ENCODE measurements around the gene ADCY2.

The ADCY2 gene

DNA sequence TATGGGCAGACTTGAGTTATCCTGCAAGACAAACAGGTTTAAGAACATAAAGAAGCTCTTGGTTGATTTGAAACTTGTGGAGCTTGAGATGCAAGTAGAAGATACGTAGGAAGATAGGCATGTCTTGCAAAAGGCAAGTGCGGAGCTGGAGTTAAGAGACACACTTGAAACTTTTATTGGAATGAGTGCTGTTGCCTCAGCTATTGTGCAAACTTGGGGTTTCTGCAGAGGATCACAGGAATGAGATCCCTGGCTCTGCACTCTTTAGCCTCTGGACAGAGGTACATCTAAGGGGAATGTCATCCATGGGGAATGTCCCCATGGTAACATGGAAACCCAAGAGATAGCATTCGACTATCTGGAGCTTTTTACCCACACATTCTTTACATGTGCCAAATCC, 121.1 kb downstream of the ADCY2 start:
- DNase-seq = no peak

DNA sequence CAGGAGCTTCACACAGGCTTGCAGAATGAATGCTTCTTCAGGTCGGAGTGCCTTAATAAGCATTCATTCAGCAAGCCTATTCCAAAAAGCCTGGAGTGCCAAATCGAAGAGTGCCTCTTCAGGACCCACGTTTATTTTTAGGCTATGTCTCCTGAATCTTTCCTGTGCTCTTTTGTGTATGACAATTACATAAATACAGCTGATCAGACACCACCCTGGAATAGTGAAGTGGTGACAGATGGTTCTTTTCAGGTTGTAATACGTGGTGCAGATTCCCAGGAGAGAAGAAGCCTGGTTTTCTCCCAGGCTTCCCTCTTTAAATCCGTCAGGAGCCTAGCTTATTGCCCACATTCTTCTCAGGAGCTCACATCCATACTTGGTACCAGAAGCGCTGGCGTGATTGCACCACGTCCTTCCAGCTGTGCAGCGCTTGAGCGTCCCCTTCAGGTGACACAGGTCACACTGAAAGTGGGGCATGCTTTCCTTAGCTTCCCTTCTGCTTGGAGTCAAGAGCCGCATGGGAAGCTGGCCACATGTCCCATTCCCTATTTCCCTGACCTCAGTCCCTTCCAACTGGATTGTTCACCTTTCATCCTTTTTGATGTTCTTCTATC, 123.1 kb downstream of the ADCY2 start:
- DNase-seq = peak; percentile 37

DNA sequence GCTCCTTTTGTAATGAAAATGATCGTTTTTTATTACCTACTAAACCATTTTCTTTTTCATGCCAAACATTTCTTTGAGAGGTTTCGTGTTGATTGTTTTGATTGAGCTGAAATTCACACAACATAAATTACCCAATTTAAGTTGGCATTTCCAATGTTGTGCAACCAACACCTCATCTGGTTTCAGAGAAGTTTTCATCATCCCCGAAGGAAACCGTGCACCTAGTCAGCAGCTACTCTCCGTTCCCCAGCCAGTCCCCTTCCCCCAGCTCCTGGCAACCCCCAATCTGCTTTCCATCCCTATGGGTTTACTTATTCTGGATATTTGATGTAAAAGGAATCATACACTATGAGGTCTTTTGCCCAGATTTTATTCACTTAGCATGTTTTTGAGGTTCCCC, 123.6 kb downstream of the ADCY2 start:
- no peak for DNase-seq

DNA sequence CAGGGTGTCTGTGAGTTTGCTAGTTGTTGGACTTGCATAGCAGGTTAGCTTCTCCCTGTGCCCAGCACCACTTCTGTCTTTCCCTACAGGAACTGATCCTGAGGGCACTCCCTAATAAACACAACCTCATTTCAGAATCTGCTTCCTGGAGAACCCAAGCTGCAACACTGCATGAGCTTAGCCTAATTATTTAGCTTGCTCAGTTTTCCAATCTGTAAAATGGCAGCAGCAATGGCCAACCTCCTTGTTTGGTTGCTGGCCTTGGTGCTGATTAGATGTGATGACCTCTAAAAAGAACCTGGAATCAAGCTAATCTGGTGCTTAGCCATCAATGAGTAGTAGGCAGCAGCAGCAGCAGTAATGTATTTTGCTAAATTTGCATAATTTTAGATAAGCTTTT, 133.9 kb downstream of the ADCY2 start:
- no peak for DNase-seq

DNA sequence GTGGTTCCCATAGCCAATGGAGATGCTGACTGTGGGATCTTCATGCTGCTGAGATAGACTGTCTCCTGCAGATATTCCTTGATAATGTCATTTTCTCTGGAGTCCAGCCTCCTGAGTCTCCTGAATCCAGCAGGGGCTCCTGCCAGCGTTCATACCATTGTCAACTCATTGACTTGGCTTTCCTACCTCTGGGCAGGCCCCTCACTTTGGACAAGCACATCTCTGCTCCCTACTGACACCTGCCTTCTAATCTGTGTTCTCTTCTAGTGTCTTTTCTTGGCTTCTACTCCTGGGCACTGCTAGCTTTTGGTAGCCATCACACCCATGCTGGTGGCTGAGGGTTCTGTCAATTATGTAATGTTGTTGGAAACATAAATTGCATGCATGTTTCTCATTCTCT, 138.0 kb downstream of the ADCY2 start:
- no peak for DNase-seq

DNA sequence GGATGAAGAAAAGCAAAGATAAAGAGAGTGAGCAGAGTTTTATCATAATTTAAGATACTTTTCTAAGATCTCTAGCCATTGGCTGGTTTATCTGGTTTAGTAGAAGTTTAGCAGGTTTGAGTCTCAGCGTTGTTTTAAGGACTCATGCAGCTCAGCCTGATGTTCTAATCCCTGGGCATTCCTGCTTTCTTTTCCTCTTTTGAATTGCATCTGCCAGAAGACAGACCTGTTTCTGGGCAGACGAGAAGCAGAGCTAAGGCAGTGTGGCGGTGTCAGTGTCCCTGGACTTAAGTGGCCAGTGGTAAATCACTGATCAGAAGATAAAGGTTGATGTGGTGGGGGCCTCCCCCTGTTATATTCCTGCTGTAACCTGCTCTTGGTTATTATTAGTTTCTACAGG, 138.6 kb downstream of the ADCY2 start:
- no peak for DNase-seq

DNA sequence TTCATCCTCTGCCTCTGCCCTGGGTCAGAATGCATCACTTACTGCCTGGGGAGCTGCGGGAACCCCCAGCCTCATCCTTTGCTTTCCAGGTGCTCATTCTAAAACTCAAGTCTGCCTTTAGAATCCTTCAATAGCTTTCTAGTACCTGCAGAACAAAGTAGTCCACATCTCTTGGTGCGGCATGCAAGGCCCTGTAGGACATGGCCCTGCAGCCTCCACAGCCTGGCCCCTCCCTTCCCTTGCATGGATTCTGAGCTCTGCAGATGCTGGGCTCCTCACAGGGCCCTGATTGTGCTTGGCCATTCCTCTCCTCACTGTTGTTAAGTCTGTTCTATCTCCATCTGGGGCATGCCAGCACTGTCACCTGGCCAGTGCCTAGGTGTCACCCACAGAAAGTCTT, 141.6 kb downstream of the ADCY2 start:
- no peak for DNase-seq

DNA sequence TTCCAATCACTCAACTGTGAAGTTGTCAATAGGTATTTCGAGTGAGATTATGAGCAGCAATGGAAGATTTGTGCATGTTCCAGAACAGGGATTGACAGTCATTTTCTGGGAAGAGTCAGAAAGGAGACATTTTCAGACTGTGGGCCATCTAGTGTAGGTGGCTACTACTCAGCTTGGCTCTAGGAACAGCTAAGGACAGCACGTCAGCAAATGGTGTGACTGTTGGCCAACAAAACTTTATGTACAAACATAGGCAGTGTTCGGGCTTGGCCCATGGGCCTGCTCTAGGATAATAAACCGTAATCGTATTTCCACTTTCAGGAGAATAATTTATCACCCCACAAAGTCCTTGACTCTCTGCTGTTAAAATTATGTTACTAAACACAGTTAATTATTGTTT, 143.6 kb downstream of the ADCY2 start:
- no peak for DNase-seq

DNA sequence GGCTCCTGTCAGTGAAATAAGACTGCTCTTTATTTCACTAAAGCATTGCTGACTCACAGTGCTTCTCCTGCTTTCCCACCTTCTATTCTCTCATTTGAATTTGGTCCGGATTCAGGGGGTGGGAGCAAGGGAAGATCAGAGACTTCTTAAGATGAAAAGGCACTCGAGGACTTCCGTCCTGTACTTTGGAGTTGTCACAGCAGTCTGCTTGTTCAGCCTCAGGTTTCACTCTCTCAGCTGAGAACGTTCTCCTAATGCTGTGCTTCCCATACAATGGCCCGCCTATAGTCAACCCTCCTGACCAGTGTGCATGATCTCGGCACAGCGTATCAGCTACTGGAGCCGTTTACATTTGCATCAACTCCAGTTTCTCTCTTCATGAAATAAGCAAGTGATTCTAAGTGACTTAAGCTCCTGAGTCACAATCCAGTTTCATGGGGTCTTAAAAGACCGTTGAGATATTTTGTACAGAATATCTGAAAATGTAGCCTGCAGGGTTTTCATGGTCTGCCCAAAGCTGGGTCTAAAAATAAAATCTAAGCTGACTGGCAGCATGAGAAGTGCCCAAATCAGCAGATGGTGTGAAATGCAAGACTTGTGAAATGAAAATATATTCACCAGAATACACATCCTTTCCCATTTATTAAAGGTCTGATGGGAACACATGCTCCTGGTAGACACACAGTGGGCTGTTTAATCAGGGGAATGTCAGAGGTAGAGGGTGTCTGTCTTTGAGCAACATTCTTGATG, 145.0 kb downstream of the ADCY2 start:
- peak; percentile 68 for DNase-seq

DNA sequence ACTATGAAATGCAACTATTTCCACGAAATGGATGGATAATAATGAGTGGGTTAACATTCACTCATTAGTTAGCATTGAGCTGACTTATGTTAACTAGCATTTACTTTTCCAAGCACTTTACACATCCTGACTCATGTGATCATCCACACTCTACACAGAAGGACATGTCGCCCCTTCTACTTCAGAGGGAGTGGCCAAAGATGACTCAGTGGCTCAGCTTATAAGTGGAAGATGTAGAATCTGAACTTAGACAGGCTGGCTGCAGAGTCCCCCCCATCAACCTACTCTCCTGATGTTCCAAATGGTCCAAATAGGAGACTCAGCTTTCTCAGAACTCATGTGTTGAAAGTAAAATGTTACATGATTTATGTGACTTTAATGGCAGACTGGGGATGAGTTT, 146.0 kb downstream of the ADCY2 start:
- no peak for DNase-seq

DNA sequence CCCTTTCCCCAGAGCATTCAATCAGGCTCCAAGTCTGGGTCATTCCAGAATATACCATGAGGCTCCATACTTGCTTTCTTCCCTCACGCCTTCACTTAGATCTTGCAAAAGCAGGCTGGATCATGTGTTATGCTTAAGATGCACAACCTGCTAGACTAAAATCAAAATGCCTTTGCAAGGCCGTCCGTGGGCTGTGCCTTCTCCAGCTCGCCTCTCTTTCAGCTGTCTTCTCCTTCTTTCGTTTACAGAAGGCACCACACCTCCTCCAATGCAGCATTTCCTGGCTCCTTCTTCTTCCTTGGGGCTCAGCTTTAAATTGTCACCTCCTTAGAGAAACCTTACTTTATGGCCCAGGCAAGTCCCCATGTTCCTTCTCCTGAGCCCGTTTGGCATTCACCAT, 150.6 kb downstream of the ADCY2 start:
- DNase-seq = no peak

DNA sequence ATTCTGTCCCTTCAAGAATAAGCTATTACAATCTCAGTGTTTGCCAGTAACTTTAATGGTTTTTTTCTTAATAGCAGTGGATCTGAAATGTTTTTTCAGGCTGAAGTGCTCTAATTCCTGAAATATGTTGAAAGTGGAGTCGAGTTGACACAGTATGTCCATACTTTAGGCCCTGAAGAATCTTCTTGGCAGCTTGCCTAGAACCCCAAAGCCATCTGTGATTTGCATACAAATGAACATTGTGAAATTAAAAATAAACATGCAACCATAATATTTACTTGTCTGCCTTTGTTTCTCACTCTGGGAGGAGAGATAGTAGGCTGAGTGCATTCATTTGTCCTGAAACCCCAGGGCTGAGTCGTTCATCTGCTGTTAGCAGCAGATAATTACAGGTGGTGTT, 152.7 kb downstream of the ADCY2 start:
- no peak for DNase-seq

DNA sequence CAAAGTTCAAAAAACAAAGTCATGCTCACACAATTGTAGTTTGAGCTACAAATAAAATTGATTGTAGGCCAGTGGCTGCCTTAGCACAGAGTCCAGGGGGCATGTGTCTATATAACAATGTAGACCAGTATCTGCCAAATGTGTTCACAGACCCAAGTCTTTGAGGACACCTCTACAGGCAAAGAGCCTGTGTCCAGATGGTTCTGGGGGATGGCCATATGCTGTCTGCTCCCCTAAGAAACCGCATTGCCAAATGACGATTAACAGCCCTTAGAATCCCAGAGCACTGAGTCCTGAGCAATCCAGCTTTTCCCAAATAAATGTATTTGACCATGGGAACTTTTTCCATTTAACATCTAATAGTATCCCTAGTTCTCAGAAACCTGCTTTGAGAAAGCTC, 169.6 kb downstream of the ADCY2 start:
- no peak for DNase-seq

DNA sequence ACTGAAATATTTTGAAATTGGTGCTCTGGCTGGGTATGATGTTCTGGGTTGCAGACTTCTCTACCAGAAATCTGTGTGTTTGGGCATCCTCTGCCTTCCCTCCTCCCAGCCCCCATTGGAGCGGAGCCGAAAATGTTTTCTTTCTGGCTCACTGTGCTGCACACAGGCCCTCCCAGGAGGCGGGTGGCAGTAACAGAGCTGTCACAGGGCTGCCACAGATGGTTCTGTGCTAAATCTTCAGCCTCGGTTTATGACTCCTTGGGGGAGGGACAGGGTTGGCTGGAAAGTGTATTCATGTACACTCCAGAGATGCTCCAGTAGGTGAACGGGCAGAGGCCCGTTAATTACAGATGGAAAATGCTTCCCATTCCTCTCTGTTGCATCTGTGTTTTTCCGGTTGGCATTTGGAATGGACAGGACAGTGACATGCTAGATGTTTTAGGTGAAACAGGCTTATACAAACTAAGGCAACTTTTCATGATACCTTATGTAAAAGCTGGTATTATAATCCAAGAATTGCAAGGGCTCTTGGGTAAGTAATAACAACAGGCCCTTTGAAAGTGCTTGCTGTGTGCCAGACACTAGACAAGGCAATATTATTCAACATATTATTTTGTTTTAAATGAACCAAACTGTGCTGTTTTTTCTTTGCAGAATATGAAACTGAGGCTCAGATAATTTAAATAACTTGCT, 180.2 kb downstream of the ADCY2 start:
- DNase-seq = no peak

DNA sequence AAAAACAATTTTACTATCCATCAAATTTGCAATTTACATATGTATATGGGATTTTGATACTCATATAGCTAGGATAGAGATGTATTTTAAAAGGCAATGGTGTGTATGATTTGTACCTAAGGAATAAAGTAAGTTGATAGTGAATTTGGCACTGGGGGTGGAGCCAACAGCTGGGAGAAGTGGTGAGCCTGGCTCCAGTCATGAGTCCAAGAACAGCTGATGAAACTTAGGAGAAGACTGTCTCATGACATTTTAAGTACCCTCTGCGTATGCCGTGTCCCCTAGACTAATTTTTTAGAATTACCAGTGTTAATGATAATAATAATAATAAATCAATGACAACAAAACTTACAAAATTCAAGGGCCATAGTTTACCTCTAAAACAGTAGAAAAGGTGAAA, 181.4 kb downstream of the ADCY2 start:
- no peak for DNase-seq

DNA sequence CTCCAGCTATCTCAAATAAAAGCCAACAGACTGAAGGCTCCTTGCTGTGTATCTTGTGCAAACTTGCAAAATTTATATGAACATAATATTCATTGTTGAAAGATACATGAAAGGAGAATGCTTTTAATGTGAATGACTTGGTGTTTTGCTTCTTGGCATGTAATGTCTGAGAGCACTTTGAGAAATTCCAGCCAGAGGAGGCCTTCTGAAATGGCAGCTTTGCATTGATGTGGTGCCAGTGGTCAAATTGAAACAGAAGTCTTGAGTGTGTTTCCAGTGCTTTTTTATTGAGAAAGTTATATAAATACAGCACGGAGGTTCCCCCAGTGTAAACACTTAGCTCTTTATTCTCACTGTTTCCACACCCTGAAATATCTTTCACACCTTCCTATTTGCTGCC, 182.1 kb downstream of the ADCY2 start:
- DNase-seq = no peak

DNA sequence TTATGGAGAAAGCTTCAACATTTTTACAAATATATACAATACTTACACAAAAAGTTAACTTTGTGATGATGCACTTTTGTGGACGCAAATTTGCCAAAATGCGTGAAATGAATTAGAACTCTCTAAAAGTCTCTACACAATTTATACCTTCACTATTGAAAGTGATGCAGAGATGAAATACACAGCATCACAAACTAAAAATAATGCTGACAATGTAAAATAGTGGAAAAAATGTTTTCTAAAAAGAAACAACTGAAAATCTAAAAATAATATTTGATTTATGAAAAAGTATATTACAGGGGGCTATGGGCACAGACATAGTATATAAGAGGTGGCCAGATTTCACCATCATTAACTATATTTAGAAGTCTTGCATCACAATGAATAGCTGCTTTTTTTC, 188.8 kb downstream of the ADCY2 start:
- DNase-seq = no peak

DNA sequence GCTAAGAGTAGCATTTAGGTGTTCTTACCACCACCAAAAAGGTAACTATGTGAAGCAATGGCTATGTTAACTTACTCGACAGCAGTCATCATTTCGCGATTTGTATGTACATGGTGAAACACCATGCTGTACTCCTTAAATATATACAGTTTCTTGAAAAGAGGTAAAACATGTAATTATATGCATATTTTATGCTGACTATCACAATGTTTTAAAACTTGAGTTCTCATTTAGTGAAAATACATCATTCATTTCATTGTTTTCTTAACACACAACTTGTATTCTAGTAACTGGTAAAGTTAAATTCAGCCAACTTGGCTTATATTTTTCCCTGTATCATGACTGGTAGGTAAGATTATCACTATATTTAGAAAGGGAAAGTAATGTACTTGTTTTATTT, 189.9 kb downstream of the ADCY2 start:
- DNase-seq = no peak

DNA sequence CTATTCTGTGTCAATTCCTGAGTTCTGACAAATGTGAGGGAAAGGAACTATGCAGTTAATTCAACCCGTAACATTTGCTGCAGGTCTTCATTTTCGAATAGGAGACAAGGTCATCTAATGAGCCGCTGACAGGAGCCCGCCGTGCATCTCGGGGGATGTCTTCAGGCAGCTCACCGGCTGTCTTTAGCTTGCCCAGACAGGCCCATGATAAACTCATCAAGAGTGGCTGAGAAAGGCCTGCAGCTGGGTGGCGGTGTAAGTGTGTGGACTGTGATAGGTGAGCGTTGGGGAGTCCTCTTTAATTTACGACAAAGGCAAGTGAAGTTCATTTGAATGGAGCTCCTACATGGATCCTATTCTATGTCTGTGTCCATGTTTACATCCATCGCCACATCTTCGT, 190.5 kb downstream of the ADCY2 start:
- DNase-seq = no peak

DNA sequence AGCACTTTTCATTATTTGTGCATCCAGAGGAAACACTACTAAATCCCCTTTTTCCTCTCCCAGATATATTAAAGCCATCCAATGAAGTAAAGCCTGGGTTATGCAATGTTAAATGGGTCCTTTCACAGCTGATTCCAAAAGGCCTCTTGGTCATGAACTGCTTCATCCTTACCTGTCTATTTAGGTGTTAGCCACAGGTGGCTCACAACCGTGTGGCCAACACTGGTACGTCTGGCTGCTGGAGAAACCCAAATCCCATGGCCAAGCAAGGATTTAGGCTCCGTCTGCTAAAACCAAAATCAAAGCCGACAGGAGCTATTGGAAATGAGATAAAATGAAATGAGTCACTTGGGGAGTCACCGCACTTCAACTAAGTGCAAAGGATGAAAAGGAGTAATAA, 193.9 kb downstream of the ADCY2 start:
- no peak for DNase-seq

DNA sequence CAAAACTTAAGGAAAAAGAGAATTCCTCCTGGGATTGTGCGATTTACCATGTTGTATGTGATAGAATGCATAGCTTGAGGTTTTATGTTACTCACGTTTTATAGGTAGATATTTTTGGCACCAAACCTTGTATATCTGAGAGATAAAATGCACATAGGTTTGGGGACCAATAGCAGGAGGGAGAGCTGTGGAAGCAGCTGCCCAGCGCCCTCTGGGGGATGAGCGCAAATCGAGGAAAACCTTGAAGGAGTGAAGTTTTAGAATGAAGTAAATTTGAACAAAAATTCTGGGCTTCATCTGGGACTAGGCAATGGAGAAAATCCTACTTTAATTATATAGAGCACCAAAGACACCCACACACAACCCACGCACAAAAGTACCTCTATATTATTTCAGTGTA, 197.0 kb downstream of the ADCY2 start:
- DNase-seq = peak; percentile 10

DNA sequence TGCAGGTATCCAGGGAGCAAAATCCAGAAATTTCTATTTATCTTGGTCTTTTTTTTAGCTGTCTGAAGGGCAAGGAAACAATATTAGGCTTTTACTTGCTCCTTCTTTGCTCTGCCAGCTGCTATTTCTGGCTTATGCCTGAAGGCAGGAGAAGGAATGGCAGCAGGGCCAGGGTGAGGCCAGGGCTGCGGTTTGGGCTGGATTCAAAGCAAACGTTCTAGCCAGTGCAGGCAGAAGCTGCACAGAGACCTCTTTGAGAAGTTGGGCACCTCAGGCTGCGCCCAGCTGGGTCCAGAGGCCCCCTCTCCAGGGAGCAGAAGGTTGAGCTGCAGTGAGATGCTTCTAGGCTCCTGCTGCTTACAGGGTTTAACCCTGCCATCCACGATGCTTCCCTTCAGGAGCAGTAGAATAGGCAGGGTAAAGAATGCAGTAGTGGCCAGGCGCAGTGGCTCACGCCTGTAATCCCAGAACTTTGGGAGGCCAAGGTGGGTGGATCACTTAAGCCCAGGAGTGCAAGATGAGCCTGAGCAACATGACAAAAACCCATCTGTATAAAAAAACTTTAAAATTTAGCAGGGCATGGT, 201.2 kb downstream of the ADCY2 start:
- DNase-seq = no peak

DNA sequence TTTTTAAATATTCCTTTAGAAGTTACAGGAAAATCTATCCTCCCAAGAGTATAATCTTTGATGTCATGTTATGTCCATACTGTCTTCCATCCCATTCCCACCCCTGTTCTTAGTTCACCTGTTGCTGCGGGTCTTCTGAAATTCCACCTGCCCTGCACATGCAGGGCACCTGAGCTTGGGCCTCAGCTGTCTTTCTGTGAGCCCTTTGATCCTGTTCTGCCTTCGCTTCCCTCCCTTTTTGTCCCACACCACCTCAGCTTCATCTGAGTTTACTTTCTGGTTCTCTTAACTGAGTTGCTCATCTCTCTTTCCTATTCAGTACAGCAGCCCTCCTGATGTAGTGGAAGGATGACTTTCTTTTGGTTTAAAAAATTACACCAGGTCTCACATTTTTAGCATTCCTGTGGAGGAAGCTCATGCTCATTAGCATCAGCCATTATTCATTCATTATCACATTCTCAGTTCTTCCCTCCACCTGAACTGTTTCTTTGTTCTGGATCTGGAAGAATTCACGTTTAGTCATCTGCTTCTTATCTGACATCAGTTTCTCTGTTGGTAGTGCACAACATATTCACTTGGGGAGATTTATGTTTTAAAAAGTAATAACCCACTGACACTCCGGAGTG, 211.0 kb downstream of the ADCY2 start:
- no peak for DNase-seq

DNA sequence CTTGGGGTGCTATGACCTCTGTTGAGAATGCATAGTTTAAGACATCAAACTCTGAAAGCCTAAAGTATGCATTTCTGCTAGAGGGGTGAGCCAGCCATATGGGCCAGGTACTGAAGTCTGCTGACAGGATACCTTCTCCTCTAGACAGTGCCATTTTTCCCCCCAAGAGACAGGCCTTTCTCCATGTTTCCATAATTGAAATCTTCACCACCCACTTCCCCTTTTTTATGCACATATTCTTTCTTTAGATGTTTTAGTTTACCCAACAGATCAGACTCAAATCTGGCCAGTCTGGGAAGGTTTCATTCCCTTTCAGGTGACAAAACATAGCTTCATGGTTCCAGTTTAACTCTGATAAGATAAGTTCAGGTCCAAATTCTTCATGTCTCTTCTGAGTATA, 212.8 kb downstream of the ADCY2 start:
- DNase-seq = no peak

All from NCI-H2029 treated with DMSO at 0.1 percent for 48 hours (cell line).